ENCODE results near the gene TEX38.

- TF ChIP-seq CTCF (IDR thresholded peaks at IDR 0.05) (no peak), EP300 (IDR thresholded peaks at IDR 0.05) (no peak), POLR2A (IDR thresholded peaks at IDR 0.05) (no peak)
These were observed 28.3 kb upstream of the TEX38 start for GRCh38 chr1:46643368-46643775.
